Central memory CD4-positive, alpha-beta T cell (primary cell): ENCODE measurements around the gene CD109.
"Not testable (repeated sequence)": the region's sequence is repeated elsewhere in the genome, so short reads cannot be mapped to it uniquely, and the experiment has no call there.

Experiments used
- DNase-seq: peaks from one replicate; pipeline ENCODE4 v3.0.0; 2022

CD109 gene

DNA sequence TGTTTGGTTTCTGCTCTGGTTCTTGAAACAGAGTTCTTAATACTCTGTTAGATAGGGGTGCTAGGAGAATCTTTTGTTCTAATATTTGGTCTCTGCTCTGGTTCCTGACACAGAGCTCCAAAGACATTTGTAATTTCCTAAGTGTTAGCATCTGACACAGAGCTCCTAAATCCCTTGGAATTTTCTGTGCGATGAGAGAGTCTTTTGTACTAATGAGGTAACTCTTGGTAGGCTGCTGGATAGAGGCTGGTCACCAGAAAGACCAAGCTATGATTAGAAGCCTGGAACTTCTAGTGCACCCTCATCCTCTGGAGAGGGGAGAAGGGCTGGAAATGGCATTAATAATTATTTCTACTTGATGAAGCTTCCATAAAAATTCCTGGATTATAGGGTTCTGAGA, 7.7 kb upstream of the CD109 start:
- no peak for DNase-seq

DNA sequence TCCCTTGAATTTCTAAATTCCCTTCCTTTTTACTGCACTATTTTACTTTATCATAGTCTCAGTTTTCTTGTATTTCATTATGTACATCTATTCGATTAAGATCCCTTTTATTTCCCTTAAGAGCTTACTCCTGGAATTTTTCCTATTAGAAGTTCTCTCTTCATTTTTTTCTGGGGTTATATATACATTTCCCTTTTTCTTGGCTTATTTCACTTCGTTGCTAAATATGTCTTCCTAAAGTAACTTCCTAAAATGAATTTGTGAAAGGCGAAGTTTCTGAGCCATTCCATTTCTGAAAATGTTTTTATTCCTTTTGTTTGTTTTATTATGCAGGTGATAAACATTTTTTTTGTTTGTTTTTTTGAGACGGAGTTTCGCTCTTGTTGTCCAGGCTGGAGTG, 5.9 kb upstream of the CD109 start:
- no peak for DNase-seq

DNA sequence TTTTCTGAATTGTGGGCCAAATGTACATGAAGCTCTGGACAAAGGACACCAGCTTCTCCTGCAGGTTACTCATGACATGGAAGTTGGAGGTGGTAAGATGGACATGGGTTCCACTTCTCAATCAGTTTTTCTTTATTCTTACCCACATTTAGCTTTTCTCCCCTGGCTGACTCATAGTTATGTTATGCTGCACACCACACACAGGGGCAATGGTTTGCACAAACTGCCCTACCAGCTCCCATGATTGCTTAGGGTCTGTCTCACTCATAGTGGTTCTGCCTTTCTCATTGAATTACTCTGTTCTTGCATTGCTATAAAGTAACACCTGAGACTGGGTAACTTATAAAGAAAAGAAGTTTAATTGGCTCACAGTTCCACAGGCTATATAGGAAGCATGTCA, 4.5 kb upstream of the CD109 start:
- no peak for DNase-seq

DNA sequence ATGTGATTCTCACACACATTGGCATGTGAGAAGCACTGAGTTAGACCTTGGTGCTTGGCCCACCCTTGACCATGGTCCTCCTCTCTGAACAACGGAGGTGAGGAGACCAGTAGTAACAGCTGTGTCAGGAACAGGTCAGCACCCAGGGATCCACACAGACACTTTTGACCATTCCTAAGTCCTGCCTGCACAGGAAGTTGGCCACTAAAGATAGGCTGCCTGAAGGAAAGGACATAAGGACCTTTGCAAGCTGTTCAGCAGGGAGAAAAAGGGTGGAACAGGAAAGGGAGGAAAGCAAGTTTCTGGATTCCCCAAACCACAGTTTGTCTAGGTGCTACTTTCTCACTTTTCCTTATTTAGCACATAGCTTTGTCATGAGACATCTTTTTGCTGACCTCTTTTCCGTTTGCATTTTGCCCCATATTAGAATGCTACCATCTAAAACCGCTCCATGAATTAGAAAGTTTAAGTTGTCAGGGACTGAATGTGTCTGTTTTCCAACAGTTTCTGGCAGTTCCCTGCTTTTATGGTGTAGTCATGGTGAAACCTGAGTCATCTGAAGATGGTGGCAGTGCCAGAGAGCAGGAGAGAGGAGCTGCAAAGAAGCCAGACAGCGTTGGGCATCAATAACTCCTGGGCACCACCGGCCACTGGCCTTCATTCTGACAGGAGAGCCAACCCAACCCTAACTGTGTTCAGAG, 1.1 kb upstream of the CD109 start:
- DNase-seq = no peak

DNA sequence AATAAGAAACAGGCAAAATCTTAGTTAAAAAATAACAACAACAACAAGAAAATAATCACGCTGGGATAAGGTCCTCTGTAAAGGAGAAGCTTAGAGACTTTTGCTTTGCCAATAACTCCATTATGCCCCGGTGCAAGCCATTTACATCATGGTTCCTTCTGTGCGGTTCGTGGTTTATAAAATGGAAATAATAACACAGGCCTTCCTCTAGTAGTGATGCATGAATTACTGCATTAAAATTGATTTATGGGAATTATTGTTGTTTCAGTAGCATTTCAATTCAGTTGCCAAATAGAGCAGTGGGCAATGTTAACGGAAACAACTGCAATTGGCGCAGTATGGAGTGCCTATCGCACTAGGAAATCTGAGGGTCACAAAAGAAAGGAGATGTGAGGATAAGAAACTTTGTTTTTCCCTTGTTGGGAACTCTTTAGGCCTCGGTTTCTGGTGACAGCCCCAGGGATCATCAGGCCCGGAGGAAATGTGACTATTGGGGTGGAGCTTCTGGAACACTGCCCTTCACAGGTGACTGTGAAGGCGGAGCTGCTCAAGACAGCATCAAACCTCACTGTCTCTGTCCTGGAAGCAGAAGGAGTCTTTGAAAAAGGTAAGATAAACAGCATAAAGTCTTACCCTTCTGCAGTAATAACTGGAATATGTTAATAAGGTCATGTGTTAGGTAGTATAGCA, 1.1 kb downstream of the CD109 start:
- DNase-seq = no peak

DNA sequence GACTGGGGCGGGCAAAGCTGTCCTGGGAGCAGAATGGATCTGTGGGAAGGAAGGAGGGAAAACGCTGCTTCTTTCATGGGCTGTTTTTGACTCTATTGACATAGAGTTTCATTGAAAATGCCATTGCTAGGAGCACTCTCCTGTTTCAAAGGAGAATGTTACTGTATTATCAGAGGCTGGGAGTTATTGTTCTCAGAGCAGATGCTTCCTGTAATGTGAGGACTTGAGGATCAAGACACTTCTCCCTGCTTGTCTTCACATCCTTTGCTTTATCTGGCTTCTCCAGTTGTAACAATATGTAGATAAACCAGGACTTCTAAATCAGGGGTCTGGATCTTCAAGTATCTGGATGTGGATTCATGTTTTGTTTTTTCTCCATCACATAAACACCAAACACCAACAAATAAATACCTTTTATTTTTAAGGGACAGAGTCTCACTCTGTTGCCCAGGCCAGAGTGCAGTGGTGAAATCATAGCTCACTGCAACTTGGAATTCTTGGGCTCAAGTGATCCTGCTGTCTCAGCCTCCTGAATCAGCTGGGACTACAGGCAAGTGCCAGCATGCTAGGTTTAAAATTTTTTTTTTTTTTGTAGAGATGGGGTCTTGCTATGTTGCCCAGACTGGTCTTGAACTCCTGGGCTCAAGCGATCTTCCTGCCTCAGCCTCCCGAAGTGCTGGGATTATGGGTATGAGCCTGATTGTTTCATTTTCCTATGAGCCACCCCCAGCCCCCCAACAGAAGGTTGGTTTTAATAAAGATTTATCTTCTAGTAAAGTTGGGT, 3.9 kb downstream of the CD109 start:
- no peak for DNase-seq

DNA sequence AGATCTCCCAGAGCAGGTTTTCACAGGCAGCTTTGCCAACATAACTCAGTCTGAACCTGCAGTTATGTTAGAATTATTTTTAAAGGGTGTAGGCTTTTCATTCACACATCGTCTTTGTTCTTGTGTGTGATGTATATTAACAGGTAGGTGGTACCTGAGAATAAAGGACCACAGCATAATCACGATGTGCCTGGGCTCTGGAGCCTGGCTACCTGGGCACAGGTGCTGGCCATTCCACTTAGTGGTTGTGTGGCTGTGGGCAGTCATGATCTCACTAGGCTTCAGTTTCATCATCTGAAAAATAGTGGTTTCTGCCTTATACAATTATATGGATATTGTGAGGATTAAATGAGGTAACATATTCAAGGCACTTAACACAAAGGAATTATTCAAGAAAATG, 6.4 kb downstream of the CD109 start:
- DNase-seq = no peak

DNA sequence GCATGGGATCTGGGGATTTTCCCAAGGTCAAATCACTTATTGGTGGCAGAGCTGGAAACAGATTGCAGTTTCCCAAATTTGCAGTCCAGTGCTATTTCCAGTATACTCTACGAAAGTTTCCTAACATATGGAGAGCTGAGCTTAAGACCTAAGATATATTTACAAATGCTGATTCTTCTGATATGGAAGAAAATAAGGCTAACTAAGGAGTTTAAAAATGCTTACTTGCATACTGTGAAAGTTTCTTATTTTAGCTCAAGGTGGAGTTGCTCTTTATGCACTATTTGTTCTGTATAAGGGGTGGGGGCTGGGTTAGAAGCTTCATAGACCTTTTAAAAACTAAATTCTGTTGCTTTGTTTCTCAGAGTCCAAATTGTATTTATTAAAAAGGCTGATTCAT, 7.5 kb downstream of the CD109 start:
- DNase-seq = no peak

DNA sequence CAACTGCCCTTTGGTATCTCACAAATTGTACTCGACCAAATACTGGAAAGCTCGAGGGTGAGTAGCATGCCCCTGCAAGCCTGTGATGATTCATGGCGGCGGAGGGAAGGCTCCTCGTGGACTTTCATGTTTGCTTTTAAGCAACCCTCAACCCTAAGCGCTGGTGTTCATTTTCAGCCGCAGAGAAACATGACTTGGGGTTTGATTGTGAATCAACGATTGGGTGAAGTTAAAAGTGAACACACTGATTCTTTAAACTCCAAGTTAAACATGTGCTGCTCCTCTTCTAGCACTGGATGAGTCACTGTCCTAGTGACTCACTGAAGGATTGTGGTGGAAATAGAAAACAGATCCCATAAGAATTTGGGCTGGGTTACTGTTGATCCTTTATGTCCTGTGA, 8.3 kb downstream of the CD109 start:
- no peak for DNase-seq

DNA sequence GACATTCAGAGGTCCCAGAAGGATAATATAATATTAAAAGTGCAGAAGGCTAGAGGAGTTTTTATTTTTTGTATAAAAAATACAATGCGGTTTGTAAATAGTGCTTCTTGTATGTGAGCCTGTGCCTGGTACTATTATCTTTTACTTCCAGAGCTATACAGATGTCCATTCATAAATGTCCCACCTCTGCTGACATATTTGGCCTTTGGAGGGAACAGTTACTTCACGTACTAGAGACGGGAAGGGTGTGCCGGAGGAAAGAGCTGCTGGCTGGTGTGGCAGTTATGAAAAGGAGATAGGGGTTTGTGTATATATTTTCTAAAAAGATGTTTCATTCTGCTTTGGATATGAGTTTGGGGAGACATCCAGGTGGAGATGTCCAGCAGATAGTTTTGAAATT, 8.8 kb downstream of the CD109 start:
- no peak for DNase-seq

DNA sequence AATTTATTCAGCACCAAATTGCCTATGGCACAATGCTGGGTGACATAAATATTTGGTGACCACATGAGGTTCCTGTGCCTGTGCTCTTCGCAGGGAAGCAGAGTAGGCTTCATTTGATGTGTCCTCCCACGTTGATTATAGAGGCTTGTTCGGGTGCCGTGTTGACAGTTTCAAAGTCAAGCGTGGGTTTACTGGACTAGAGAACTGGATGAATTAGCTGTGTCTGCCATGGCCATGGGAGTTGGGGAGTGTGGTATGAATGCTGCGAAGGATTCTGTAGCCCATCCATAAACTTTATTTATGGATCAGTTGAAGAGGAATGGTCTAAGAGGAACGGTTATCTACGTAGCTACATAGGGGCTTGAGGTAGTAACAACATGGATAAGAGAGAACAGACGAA, 11.0 kb downstream of the CD109 start:
- no peak for DNase-seq

DNA sequence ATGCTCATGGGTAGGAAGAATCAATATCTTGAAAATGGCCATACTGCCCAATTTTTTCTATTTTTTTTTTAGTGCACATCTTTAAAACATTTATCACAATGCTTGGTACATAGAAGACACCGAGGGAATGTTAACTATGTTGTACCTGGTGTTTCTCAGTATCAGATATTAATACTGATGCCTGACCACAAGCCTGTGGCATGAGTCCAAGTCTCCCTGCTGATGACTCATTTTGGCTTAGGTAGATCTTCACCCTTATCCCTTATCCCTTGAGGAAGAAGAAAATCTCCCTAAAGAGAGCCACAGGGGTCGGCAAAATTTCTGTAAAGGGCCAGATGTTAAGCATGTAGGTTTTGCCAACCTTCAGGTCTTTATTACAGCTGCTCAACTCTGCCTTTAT, 14.5 kb downstream of the CD109 start:
- no peak for DNase-seq

DNA sequence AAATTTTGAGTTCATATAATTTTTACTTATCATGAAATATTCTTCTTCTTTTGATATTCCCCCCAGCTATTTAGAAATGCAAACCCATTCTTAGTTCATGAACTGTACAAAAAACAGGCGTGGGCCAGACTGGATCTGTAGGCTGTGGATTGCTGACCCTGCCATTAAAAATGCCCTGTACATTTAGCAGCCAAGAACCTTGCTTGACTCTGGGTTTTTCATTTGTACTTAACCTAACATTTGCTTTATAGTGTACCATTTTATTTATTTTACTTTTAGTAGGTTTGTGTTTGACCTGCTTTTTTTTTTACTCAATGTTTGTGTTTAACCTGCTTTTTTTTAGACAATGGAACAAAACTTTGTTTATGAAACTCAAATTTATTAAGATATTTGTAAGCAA, 14.9 kb downstream of the CD109 start:
- no peak for DNase-seq

DNA sequence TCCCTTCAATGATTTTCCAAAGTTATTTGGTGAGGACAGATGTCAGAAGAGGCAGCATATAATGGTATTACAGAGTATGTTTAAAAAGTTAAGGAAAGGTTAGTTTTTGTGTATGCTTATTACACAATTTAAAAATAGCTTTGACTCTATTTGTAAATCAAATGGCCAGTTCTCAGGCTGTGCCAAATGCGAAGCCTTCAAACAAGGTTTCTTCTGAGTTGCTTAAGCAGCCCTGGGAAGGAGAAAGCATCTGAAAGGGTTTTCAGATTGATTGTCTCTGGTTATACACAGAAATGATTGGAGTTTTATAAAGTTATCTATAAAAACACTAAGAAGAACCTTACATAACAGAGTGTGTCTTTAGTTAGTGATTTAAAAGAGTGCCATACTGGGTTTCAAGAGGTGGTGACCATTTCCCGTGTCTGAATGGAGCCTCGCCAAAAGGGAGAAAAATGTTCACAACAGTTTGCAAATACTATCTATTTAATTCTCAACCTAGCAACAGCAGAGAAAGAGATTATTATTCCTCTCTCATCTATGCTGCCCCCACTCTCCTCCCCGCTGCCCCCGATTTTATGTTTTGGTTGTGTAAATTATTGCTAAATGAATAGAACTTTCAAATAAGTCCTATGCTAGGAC, 16.7 kb downstream of the CD109 start:
- no peak for DNase-seq

DNA sequence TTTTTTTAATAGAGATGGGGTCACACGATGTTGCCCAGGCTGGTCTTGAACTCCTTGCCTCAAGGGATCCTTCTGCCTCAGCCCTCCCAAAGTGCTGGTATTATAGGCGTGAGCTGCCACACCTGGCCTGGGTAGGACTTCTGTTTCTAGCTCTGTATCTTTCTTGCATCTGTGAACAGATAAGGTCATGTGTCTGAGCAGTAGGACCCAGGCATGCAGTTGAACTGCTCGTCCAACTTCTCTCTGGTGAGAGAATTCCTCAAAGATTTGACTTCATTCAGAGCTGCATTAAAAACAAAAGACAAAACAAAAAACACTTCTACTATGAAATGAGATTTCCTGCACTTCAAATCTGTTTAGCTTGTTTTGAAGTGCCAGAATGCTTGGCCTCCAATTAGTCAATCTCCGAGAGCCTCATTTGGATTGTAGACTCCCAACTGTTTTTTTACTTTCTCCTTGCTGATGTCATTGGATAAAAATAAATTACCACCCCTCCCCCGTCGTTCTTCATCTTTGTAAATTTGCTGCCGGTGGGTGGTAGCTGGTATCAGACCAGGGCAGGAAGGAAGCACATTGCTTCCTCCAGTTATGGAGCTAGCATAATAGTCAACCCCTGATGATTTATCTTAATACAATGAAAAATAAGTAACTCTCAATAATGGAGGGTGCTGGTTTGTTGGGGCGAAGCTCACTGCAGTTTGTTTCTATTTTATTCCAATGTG, 17.6 kb downstream of the CD109 start:
- no peak for DNase-seq

DNA sequence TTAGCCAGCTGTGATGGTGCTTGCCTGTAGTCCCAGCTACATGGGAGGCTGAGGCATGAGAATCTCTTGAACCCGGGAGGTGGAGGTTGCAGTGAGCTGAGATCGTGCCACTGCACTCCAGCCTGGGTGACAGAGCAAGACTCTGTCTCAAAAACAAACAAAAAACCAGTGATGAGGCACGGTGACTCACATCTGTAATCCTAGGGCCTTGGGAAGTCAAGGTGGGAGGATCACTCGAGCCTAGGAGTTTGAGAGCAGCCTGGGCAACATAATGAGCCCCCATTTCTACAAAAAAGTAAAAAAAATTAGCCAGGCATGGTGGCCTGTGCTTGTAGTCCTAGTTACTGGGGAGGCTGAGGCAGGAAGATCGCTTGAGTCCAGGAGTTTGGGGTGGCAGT, 19.1 kb downstream of the CD109 start:
- not testable (repeated sequence) for DNase-seq

DNA sequence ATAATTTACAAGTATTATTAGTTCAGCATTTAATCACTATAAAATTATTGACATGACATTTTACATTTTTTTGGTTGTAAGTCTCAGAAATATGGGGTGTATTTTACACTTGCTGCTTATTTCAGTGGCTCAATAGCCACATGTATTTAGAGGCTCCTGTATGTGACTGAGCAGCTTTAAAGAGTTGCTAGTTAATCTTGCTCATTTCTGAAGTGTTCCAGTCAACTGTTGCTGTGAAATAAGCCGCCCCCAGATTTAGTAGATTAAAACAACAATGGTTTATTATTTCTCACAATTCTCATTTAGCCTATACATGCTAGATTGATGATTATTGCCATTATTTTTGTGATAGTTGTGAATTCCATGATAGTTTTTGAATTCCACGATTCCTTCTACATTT, 23.0 kb downstream of the CD109 start:
- DNase-seq = no peak

DNA sequence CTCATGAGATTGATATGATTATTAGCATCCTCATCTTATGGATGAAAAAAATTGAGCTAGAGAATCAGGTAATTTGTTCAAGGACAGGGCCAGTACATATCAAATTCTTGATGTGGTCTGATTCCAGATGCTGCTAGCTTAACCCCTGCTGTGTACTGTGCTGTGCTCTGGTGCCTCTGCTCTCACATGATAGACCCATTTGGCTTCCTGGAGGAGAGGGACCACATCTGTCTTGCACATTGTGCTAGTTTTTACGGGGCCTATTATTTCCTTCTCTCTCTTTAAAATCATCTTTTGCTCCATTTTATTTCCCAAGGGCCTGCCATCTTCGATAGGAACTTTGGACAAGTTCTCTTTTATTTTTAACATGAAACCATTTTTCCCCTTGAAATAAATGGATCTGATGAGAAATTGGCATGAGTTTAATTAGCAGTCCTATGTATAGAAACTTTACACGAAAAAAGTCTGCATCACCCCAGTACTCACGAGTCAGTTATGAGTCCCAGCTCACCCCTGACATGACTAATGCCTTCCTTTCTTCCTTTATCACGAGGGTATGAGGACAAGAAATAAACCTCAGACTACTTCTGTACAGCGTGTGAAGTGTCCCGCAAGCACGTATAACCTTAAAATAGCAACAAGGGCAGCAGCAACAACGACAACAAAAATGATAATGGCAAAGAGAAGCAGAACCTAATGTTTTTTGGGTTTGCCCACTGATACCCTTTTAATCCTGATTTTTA, 26.5 kb downstream of the CD109 start:
- no peak for DNase-seq

DNA sequence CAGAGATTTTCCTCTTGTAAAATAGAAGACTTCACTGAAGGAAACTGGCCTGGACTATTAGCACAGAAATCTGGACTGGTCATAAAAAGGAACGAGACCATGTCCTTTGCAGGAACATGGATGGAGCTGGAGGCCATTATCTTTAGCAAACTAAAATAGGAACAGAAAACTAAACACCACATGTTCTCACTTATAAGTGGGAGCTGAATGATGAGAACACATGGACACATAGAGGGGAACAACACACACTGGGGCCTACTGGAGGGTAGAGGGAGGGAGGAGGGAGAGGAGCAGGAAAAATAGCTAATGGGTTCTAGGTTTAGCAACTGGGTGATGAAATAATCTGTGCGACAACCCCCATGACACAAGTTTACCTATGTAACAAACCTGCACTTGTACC, 27.5 kb downstream of the CD109 start:
- not testable (repeated sequence) for DNase-seq

DNA sequence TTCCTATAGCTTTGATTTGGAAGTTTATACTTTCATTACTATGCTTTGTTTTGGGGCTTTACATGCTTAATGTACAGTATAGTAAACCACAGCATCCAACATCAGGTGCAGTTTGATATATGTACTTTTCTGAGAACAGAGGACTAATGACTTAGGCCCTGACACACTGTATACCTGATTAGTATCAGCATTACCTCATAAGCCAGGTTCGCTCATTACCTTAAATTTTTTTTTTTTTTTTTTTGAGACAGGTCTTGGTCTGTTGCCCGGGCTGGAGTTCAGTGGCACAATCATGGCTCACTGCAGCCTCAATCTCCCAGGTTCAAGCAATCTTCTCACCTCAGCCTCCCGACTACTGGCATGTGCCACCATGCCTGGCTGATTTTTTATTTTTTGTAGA, 28.4 kb downstream of the CD109 start:
- no peak for DNase-seq

DNA sequence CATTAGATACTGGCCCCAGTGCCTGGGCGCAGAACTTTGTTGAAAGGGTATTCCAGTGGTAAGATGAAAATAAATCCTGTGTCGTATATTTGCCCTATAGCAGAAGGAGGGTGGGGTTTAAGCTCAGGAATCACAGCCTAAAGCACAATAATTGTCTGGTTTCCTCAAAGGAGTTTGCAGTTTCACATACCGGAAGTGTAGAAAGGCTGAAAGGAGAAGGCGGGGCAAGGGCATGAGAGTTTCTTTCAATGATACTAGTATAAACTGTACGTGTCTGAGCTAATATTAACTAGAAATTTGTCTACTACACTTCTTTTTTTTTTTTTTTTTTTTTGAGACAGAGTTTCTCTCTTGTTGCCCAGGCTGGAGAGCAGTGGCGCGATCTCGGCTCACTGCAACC, 29.2 kb downstream of the CD109 start:
- DNase-seq = not testable (repeated sequence)

DNA sequence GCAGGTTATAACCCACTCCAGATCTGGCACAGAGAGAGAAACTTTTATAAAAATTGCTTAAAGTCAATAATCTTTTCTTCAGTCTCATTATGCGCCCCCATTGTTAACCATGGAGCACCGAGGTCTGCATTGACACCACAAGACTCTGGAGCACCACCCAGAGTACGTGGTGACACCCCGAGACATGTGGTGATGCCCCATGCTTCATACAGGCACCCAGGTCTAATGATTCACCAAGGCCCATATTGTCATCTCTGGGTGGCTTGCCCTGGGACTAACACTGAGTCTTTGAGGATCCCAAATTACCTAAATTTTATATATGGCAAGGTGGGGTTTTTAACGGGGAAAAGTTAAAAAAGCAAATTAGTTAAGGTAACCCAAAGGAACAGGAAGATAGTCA, 31.1 kb downstream of the CD109 start:
- DNase-seq = no peak
